GM23338 (cell line): ENCODE results near the gene NIPAL4. TPM values are rescaled to one million over a fixed set of nuclear protein-coding genes. Genes with fewer than 3 reads are reported as not detected.

Experiments
- ATAC-seq: fragments of 200-7000 bp; cut with Tn5 transposase; 3 replicates; pipeline ENCODE4 v1.9.1; 2020
- DNase-seq: peaks from one replicate; pipeline ENCODE4 v3.0.0-alpha.2; 2015; ENCODE audit warnings: low spot score
- H2AFZ ChIP-seq: fragments of 200-600 bp; sonication (generic); 2 replicates; pipeline ENCODE4 v1.8.0; 2016; ENCODE audit warnings: antibody characterized with exemption, mild to moderate bottlenecking, moderate library complexity
- H3F3A ChIP-seq: fragments of 200-600 bp; sonication (generic); replicated peaks from 2 replicates; pipeline ENCODE4 v1.8.0; 2017; ENCODE audit warnings: antibody characterized with exemption, mixed run types, low read depth
- H3K27ac ChIP-seq: fragments of 200-600 bp; sonication (generic); 2 replicates; pipeline ENCODE4 v1.6.1; 2016; ENCODE audit warnings: low read depth
- H3K27me3 ChIP-seq: fragments of 200-600 bp; sonication (generic); 2 replicates; pipeline ENCODE4 v1.8.0; 2016; ENCODE audit warnings: mild to moderate bottlenecking, mixed run types, moderate library complexity; ENCODE audit not compliant: insufficient read depth
- H3K36me3 ChIP-seq: fragments of 200-600 bp; sonication (generic); 2 replicates; pipeline ENCODE4 v1.8.0; 2016; ENCODE audit warnings: mild to moderate bottlenecking; ENCODE audit not compliant: insufficient read depth
- H3K4me1 ChIP-seq: fragments of 200-600 bp; sonication (generic); 2 replicates; pipeline ENCODE4 v1.8.0; 2016; ENCODE audit warnings: mild to moderate bottlenecking, moderate library complexity; ENCODE audit not compliant: insufficient read depth
- H3K4me2 ChIP-seq: fragments of 200-600 bp; sonication (generic); 2 replicates; pipeline ENCODE4 v1.7.1; 2017; ENCODE audit warnings: mixed run types
- H3K4me3 ChIP-seq: fragments of 200-600 bp; sonication (generic); 2 replicates; pipeline ENCODE4 v1.6.1; 2016; ENCODE audit warnings: mixed run types
- H3K79me2 ChIP-seq: fragments of 200-600 bp; sonication (generic); replicated peaks from 2 replicates; pipeline ENCODE4 v1.8.0; 2017; ENCODE audit warnings: mild to moderate bottlenecking; ENCODE audit not compliant: insufficient read depth
- H3K9me2 ChIP-seq: fragments of 200-600 bp; sonication (generic); 2 replicates; pipeline ENCODE4 v1.8.0; 2017; ENCODE audit not compliant: insufficient read depth
- H4K20me1 ChIP-seq: fragments of 200-600 bp; sonication (generic); replicated peaks from 2 replicates; pipeline ENCODE4 v1.8.0; 2017; ENCODE audit warnings: mild to moderate bottlenecking; ENCODE audit not compliant: insufficient read depth
- H3K27ac Mint-ChIP-seq: 2 replicates; pipeline ENCODE4 v1.8.0; 2020; ENCODE audit warnings: inconsistent platforms, mild to moderate bottlenecking, moderate library complexity, mixed read lengths
- H3K27me3 Mint-ChIP-seq: 3 replicates; pipeline ENCODE4 v1.8.0; 2022; ENCODE audit warnings: low read depth, mild to moderate bottlenecking, moderate library complexity, mixed read lengths, inconsistent platforms; ENCODE audit not compliant: insufficient read depth, poor library complexity
- H3K36me3 Mint-ChIP-seq: 3 replicates; pipeline ENCODE4 v1.8.0; 2021; ENCODE audit warnings: low read depth, mild to moderate bottlenecking, inconsistent platforms, moderate library complexity, mixed read lengths
- H3K4me1 Mint-ChIP-seq: 3 replicates; pipeline ENCODE4 v1.8.0; 2020; ENCODE audit warnings: mild to moderate bottlenecking, inconsistent platforms, mixed read lengths
- H3K4me3 Mint-ChIP-seq: 3 replicates; pipeline ENCODE4 v1.8.0; 2021; ENCODE audit warnings: moderate library complexity, mild to moderate bottlenecking, inconsistent platforms, mixed read lengths
- H3K9me3 Mint-ChIP-seq: 3 replicates; pipeline ENCODE4 v1.8.0; 2020; ENCODE audit warnings: moderate library complexity, mild to moderate bottlenecking, inconsistent platforms, mixed read lengths
- CTCF ChIP-seq, 2 experiments: fragments of 200-600 bp in 1 of 2; sonication (generic) in 1 of 2; conservative IDR thresholded peaks; 2 replicates each; pipeline versions ENCODE4 v1.5.1 to v1.6.1; 2016 to 2017; ENCODE audit warnings: antibody characterized with exemption in 2 of 2, low read depth in 2 of 2, mild to moderate bottlenecking in 2 of 2, moderate library complexity in 1 of 2
- ETS1 ChIP-seq: IDR thresholded peaks from 2 replicates; pipeline ENCODE4 v1.6.1; 2016; ENCODE audit warnings: antibody characterized with exemption
- EZH2 ChIP-seq: fragments of 200-600 bp; sonication (generic); IDR thresholded peaks from one replicate; pipeline ENCODE4 v1.8.0; 2017; ENCODE audit warnings: antibody characterized with exemption, mild to moderate bottlenecking, low read depth; ENCODE audit not compliant: unreplicated experiment
- EZH2phosphoT487 ChIP-seq: fragments of 200-600 bp; sonication (generic); IDR thresholded peaks from one replicate; pipeline ENCODE4 v1.8.1; 2018; ENCODE audit warnings: antibody characterized with exemption; ENCODE audit not compliant: unreplicated experiment
- JUNB ChIP-seq: IDR thresholded peaks from one replicate; pipeline ENCODE4 v1.6.1; 2016; ENCODE audit warnings: antibody characterized with exemption; ENCODE audit not compliant: unreplicated experiment
- NANOG ChIP-seq: IDR thresholded peaks from 2 replicates; pipeline ENCODE4 v1.6.1; 2016; ENCODE audit warnings: antibody characterized with exemption, borderline replicate concordance
- POLR2AphosphoS5 ChIP-seq: IDR thresholded peaks from 2 replicates; pipeline ENCODE4 v1.6.1; 2016; ENCODE audit warnings: antibody characterized with exemption, low read depth
- REST ChIP-seq: IDR thresholded peaks from one replicate; pipeline ENCODE4 v1.6.1; 2018; ENCODE audit warnings: antibody characterized with exemption; ENCODE audit not compliant: unreplicated experiment
- STAT1 ChIP-seq: IDR thresholded peaks from one replicate; pipeline ENCODE4 v1.6.1; 2016; ENCODE audit warnings: antibody characterized with exemption; ENCODE audit not compliant: unreplicated experiment
- ZNF114 ChIP-seq: fragments of 250-450 bp; sonication (Bioruptor Pico); IDR thresholded peaks from 2 replicates; pipeline ENCODE4 v1.5.0; 2020; ENCODE audit warnings: mild to moderate bottlenecking, moderate library complexity
- ZNF331 ChIP-seq: fragments of 250-450 bp; sonication (Bioruptor Pico); IDR thresholded peaks from 2 replicates; pipeline ENCODE4 v1.5.0; 2020; ENCODE audit warnings: low read depth, mild to moderate bottlenecking, moderate library complexity
- ZNF462 ChIP-seq: fragments of 250-450 bp; sonication (Bioruptor Pico); IDR thresholded peaks from 2 replicates; pipeline ENCODE4 v1.5.0; 2020; ENCODE audit warnings: mild to moderate bottlenecking, moderate library complexity
- polyA plus RNA-seq: library from polyadenylated mRNA; unstranded; fragments of >200 nt; fragmentation: Nextera tagmentation; extraction: Ambion mirVana; gene quantifications from 2 replicates; pipeline ENCODE4 v1.2.1, GENCODE V29; 2016
- total RNA-seq: library from RNA; depleted of rRNA; stranded (reverse); fragments of >200 nt; shearing (Covaris generic); gene quantifications from 2 replicates; pipeline ENCODE4 v1.2.3, GENCODE V29; 2014

Gene NIPAL4
- total and polyA plus RNA-seq, 2 experiments from 2014 or later = 0.21 TPM; not detected in 1

GRCh38 chr5:157415838-157416237, 44.2 kb upstream of the NIPAL4 start:
- Mint-ChIP-seq H3K4me3 (no peak overlapping the region), H3K27me3 (peaks cover 3% of the 10 kb centered on the region), H3K9me3 (peaks cover 46% of the 10 kb centered on the region), H3K27ac (no peak overlapping the region), H3K36me3 (peaks cover 11% of the 10 kb centered on the region), H3K4me1 (no peaks in the 10 kb centered on the region; the same call in 2 of the 3 replicates)
- Histone ChIP-seq H3F3A (no peaks in the 10 kb centered on the region), H3K27ac (no peak overlapping the region), H4K20me1 (no peaks in the 10 kb centered on the region), H3K4me1 (no peaks in the 10 kb centered on the region), H3K36me3 (no peaks in the 10 kb centered on the region), H3K9me2 (peaks cover 5% of the 10 kb centered on the region), H3K79me2 (no peaks in the 10 kb centered on the region), H2AFZ (no peak overlapping the region), H3K4me3 (no peak overlapping the region), H3K27me3 (no peaks in the 10 kb centered on the region), H3K4me2 (no peak overlapping the region)
- DNase-seq = no peak
- no peak for ATAC-seq
- TF ChIP-seq ZNF114 (no peak), REST (no peak), ZNF331 (CRISPR knock-in tag) (no peak), JUNB (no peak), CTCF (conservative IDR thresholded peaks at IDR 0.05; ENCODE audit: low read depth in 2 of 2) (no peak), ZNF462 (CRISPR knock-in tag) (no peak), STAT1 (no peak), NANOG (no peak), EZH2phosphoT487 (no peak), ETS1 (no peak), POLR2AphosphoS5 (no peak), EZH2 (no peak)
